GM18873 (cell line): ENCODE measurements around the gene AMOTL2.

Experiments
- ATAC-seq: cut with Tn5 transposase; IDR thresholded peaks from one replicate; pipeline ENCODE4 v1.9.1; 2021; ENCODE audit warnings: mild to moderate bottlenecking, moderate library complexity, moderate number of reproducible peaks; ENCODE audit not compliant: unreplicated experiment, low FRiP score

AMOTL2 gene

DNA sequence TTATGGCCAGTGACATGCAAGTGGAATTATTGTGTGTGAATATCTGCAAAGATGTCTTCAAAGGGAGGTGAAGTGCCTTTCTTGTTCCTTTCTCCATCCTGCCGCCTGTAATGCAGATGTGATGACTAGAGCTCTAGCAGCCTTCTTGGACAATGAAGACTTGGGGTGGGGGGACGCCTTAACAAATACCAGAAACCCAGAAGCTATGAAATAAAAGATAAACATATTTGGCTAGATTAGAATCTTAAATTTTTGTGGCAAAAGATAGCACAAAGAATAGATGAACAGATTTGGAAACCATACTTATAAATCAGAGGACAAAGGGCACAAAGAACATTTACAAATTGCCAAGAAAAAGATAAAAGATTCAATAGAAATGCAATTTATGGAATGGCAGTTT, 56.1 kb downstream of the AMOTL2 start:
- no peak for ATAC-seq

DNA sequence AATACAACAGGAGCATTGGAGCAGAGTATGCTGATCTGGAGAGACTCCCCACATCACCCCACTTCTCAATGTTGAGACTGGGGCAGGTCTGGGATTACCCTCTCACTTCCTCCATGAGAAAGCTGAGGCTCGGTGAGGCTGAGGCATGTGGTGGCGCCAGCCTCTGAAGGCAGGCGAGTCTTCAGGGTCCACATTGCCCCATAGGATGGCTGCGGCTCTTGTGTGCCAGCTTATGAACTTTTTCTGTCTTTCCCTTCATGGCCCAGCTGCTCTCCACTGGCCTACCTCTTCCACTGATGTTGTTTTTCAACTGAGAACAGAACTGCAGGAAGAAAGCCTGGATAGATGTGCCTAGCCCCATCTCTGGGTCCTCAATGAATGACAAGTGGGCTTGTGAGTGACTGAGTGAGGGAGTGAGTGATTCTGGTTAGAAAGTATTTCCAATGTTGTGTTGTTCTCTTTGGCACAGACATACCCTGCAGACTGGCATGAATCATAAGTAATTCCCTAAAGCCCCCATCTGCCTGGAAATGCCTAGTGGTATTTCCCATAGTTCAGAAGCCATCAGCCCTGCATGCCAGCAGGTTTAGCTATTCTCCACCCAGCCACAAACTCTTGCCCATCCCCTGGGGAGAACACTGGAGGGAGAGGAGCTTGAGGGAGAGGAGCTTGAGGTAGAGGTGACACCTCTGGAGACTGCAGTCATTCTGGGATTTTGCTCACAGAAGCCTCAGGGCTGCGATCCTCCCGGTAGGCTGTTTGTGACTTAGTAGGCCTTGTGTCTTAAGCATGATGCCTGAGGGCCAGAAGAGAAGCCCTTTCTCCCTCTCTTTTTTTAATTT, 56.9 kb downstream of the AMOTL2 start:
- ATAC-seq: no peak

- no peak for ATAC-seq
Measured at GRCh38 chr3:134315286-134316106, 58.8 kb downstream of the AMOTL2 start.

GRCh38 chr3:134314588-134315285, 59.5 kb downstream of the AMOTL2 start:
- no peak for ATAC-seq

DNA sequence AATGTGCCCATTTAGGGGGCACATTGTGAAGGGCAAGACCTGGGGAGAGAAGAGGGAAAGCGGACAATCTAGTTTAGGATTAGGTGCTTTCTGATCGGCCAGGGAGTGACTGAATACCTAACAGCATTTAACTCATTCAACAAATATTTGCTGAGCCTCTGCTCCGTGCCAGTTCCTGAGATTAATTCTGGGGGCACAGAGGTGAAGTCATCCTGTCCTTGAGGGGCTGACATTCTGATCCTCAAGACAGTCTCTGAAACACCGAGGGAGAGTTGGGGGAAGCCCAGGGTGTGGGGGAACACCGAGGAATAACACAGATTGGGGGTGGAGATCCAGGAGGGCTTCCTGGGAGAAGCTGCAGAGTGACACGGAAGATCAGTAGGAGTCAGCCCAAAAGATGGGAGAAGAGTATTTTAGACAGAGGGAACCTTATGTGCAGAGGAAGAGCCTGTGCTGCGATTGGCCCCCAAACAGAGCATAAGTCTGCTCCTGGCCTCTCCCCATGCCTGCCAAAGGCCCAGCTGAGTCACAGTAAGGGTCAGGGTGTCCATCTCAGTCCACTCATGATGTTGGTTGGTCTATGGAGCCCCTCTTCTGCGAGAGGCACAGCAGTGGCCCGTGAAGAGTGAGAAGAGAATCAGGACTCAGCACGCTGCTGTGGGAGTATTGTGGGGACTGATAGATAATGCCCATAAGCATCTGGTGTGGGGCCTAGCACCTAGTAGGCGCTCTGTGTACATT, 60.2 kb downstream of the AMOTL2 start:
- no peak for ATAC-seq

GRCh38 chr3:134312873-134313846, 61.1 kb downstream of the AMOTL2 start:
- ATAC-seq: no peak

GRCh38 chr3:134312072-134312872, 62.0 kb downstream of the AMOTL2 start:
- no peak for ATAC-seq

- no peak for ATAC-seq
Measured at GRCh38 chr3:134311693-134312071, 62.6 kb downstream of the AMOTL2 start.

GRCh38 chr3:134311265-134311664, 63.0 kb downstream of the AMOTL2 start:
- ATAC-seq: no peak

GRCh38 chr3:134309987-134310700, 64.1 kb downstream of the AMOTL2 start:
- no peak for ATAC-seq

GRCh38 chr3:134308350-134308891, 65.8 kb downstream of the AMOTL2 start:
- ATAC-seq: no peak

DNA sequence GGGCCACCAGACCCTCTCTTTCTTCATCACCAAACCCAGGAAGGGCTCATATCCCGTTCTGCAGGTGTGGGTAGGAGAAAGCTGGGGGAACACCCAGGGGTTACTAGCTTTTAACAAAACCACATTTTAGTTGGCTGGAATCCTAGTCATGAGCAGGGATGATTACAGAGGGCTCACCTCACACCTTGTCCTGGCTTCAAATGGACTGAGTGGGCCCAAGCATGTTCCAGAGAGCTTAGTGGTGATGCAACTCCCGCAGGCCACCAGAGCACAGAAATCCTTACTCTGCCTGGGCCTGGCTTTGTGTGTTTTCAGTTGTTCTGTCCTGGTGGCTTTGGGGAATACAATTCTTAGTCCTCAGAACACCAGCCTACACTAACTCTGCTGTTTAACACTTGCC, 66.8 kb downstream of the AMOTL2 start:
- ATAC-seq: no peak

DNA sequence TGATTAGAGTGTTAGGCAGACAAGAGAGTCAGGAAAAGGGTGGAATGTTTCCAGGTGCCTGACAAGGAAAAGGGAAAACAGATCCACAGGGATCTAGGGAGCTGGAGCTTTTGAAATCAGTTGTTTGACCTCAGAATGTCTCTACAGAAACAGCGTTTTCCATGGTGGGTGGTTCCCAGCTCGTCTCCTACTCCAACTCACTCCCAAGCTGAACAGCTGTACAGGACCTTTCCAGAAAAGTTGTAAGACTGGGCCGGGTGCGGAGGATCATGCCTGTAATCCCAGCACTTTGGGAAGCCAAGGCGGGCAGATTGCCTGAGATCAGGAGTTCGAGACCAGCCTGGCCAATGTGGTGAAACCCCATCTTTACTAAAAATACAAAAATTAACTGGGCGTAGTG, 67.9 kb downstream of the AMOTL2 start:
- ATAC-seq: no peak
